Subcutaneous abdominal adipose tissue (tissue), 5 donors: ENCODE data around the gene MT3.

ENCODE experiments used
- H3K27ac ChIP-seq: one replicate; pipeline ENCODE4 v1.7.0; 2013; ENCODE audit warnings: low read depth, mild to moderate bottlenecking, inconsistent platforms, low read length, moderate library complexity
- H3K27me3 ChIP-seq, 5 donors: one replicate each; pipeline ENCODE4 v1.7.0; 2013; ENCODE audit warnings: low read length in 5 of 5, inconsistent platforms in 1 of 5; ENCODE audit not compliant: control insufficient read depth in 5 of 5, insufficient read depth in 4 of 5
- H3K36me3 ChIP-seq, 5 donors: one replicate each; pipeline ENCODE4 v1.7.0; 2013; ENCODE audit warnings: low read length in 5 of 5; ENCODE audit not compliant: control insufficient read depth in 5 of 5, insufficient read depth in 5 of 5
- H3K4me1 ChIP-seq, 5 donors: one replicate each; pipeline ENCODE4 v1.7.0; 2013; ENCODE audit warnings: low read length in 5 of 5, mild to moderate bottlenecking in 3 of 5, moderate library complexity in 1 of 5; ENCODE audit not compliant: control insufficient read depth in 5 of 5, insufficient read depth in 5 of 5
- H3K4me3 ChIP-seq, 5 donors: one replicate each; pipeline ENCODE4 v1.7.0; 2013; ENCODE audit warnings: low read length in 5 of 5, low read depth in 1 of 5
- H3K9ac ChIP-seq, 5 donors: one replicate each; pipeline ENCODE4 v1.7.0; 2013; ENCODE audit warnings: low read length in 5 of 5, mild to moderate bottlenecking in 4 of 5, moderate library complexity in 3 of 5
- H3K9me3 ChIP-seq, 5 donors: one replicate each; pipeline ENCODE4 v1.7.0; 2013; ENCODE audit warnings: low read length in 5 of 5; ENCODE audit not compliant: control insufficient read depth in 5 of 5
- donor health status: healthy.
- donor health status: healthy.
- donor health status: healthy.
- donor health status: healthy.
- donor health status: healthy.

MT3 gene

DNA sequence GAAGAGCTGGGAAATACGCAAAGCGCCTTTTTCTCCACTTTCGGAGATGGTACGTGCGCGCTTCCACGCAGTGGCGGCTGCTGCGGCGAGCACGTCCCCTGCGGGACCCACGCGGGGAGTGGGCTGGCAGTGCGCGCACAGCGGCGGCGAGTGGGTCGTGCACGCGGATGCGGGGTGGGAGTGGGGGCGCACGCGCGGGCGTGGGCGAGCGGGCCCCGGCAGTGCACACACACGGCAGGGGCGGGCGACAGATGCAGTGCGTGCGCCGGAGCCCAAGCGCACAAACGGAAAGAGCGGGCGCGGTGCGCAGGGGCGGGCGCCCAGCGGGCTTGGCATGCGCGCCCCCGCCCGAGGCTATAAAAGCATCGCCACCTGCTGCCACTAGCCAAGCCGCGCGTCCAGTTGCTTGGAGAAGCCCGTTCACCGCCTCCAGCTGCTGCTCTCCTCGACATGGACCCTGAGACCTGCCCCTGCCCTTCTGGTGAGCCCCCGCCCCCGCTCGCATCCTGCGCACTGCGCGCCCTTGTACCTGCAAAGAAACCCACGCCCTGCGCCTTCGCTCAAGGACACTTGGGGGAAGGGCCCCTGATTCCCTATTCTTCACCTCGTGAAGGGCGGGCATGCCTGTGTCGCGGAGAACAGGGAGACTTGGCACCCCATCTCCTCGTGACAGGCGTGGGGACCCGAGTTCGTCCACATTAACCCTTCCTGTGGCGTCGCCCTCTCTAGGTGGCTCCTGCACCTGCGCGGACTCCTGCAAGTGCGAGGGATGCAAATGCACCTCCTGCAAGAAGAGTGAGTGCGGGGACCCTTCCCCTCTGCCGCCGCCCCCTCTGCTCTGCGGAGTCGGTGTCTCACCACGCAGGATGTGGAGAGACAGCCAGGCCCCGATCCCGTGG is at the start of gene MT3:
Gene MT3 (plus strand): TSS at position 388 of the 899 bp plus-strand sequence. CDS start 63 bp downstream, at position 451.
- Histone ChIP-seq H3K9ac (no peak within 1 kb of the TSS), H3K36me3 (no peaks in the 10 kb centered on the region), H3K4me1 (peaks cover 0 to 18% (median 12%) of the 10 kb centered on the region in 5 donors), H3K9me3 (no peaks in the 10 kb centered on the region), H3K27ac (no peak within 1 kb of the TSS), H3K27me3 (peaks cover 24 to 35% (median 25%) of the 10 kb centered on the region in 5 donors), H3K4me3 (peak within 1 kb of the TSS in 4 of 5 donors; percentile 32 to 63 (median 52))

GRCh38 chr16:56539656-56540055 is 49.7 kb upstream of the MT3 start:
- H3K27ac ChIP-seq: no peak overlapping the region
- H3K36me3 ChIP-seq: no peaks in the 10 kb centered on the region
- H3K9ac ChIP-seq: no peak overlapping the region
- no peak overlapping the region for H3K4me3 ChIP-seq
- no peaks in the 10 kb centered on the region for H3K9me3 ChIP-seq
- peaks cover 0 to 5% (median 4%) of the 10 kb centered on the region in 5 donors for H3K27me3 ChIP-seq
- H3K4me1 ChIP-seq: peaks cover 0 to under 1% (median 0%) of the 10 kb centered on the region in 5 donors

DNA sequence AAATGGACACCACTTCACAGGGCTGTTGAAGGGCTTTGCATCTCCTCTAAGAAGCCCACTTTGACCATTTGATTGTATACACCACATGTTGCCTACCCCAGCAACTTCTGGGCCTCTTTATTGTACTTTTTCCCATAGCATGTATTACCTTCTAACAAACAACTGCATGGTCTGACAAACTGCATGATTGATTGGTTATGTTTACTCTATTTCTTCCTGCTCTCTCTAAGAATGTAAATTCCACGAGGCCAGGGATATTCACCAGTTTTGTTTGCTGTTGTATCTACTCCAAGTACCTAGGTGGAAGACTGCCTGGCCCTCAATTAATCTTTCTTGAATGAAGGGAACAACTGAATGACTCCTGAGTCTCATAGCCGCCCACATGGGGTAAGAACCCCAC is 47.3 kb upstream of the MT3 start:
- Histone ChIP-seq H3K4me1 (no peaks in the 10 kb centered on the region), H3K27me3 (peaks cover 0 to 4% (median 1%) of the 10 kb centered on the region in 5 donors), H3K27ac (no peak overlapping the region), H3K9ac (no peak overlapping the region), H3K4me3 (no peak overlapping the region), H3K9me3 (no peaks in the 10 kb centered on the region), H3K36me3 (no peaks in the 10 kb centered on the region)

DNA sequence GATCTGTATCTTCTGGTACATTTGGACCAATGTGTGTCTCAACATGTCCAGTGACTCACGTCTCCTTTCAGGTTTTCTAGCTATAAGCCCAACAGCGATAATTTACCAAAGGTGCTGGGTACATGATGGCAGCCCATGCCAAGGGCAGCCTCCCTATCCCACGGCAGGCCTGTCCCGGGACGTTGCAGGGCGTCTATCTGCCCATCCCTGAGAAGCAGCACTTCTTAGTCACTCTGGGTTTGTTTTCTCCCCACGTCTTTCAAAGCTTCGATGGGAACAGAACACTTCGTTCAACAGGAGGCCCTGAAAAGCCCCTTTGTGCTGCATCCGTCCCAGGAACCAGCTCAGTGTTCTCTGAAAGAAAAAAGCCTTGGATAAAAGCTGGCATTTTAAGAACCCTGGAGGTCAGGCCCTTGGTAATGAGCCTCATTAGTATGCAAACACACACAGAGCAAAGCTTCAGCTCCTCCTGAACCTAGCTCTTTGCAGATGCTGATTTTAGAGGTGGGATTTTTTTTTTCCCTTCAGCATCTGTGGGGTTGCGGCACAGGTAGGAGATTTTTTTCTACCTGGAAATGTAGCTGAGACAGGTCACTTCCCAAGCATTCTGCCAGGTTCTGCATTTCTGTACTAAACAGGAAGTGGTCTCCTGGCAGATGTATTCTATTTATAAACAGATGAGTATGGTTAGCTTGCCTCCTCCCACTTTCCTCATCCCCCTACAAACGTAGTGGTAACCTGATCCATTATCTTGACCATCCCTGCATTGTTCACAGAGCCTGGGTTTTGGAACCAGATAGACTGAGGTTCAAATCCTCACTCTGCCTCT is 42.0 kb upstream of the MT3 start:
- H3K36me3 ChIP-seq: no peaks in the 10 kb centered on the region
- no peak overlapping the region for H3K4me3 ChIP-seq
- H3K9me3 ChIP-seq: no peaks in the 10 kb centered on the region
- H3K4me1 ChIP-seq: peaks cover 0 to 8% (median 6%) of the 10 kb centered on the region in 5 donors
- peaks cover 0 to 4% (median 3%) of the 10 kb centered on the region in 5 donors for H3K27me3 ChIP-seq
- H3K27ac ChIP-seq: no peak overlapping the region
- H3K9ac ChIP-seq: no peak overlapping the region

- Histone ChIP-seq H3K4me3 (no peak overlapping the region), H3K27ac (no peak overlapping the region), H3K9me3 (no peaks in the 10 kb centered on the region), H3K36me3 (no peaks in the 10 kb centered on the region), H3K27me3 (peaks cover 0 to 4% (median 3%) of the 10 kb centered on the region in 5 donors), H3K4me1 (peaks cover 0 to 8% (median 6%) of the 10 kb centered on the region in 5 donors), H3K9ac (no peak overlapping the region)
Observed at GRCh38 chr16:56547949-56548567, 41.3 kb upstream of the MT3 start.

- no peaks in the 10 kb centered on the region for H3K36me3 ChIP-seq
- no peaks in the 10 kb centered on the region for H3K9me3 ChIP-seq
- H3K9ac ChIP-seq: no peak overlapping the region
- H3K4me1 ChIP-seq: peaks cover 0 to 8% (median 6%) of the 10 kb centered on the region in 5 donors
- peaks cover 0 to 11% (median 7%) of the 10 kb centered on the region in 5 donors for H3K27me3 ChIP-seq
- H3K4me3 ChIP-seq: no peak overlapping the region
- H3K27ac ChIP-seq: no peak overlapping the region
Observed at GRCh38 chr16:56549161-56549560, 40.2 kb upstream of the MT3 start.

DNA sequence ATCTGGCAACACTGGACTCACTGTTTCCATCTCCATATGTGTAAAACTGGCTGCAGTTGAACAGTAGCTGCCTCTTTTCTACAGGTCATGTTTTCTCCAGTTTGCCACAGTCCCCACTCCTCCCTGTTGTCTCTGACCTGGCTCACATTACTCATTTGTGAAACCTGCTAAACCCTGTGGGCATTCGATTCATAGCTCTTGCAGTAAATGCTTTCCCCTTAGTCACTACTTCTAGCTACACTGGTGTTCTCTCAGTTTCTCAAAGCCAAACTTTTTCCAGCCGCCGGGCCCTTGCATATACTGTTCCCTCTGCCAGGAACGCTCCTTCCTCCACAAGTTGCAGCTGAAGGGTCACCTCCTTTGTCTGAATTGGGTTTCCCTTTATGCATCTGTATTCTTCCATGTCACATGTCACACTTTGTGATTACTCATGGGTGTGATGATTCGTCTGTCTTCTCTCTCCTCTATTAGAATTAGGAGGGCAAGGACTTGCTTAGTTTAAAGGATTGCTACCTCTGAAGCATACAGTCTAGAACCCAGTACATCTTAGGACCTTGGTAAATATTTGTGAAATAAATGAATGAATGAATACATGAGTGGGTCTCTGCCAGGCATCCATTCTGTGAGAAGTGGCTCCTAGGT is 39.5 kb upstream of the MT3 start:
- H3K27ac ChIP-seq: no peak overlapping the region
- H3K9ac ChIP-seq: no peak overlapping the region
- no peaks in the 10 kb centered on the region for H3K9me3 ChIP-seq
- H3K36me3 ChIP-seq: no peaks in the 10 kb centered on the region
- no peak overlapping the region for H3K4me3 ChIP-seq
- peaks cover 0 to 11% (median 7%) of the 10 kb centered on the region in 5 donors for H3K27me3 ChIP-seq
- peaks cover 0 to 8% (median 6%) of the 10 kb centered on the region in 5 donors for H3K4me1 ChIP-seq

- Histone ChIP-seq H3K4me1 (peaks cover 0 to 8% (median 6%) of the 10 kb centered on the region in 5 donors), H3K4me3 (no peak overlapping the region), H3K36me3 (no peaks in the 10 kb centered on the region), H3K9me3 (no peaks in the 10 kb centered on the region), H3K9ac (peak overlapping the region in 1 of 5 donors; percentile 7), H3K27me3 (peaks cover 0 to 13% (median 7%) of the 10 kb centered on the region in 5 donors), H3K27ac (no peak overlapping the region)
Observed at GRCh38 chr16:56551796-56552738, 37.3 kb upstream of the MT3 start.
